ENCODE data around the gene ANTKMT.
"Not testable (repeated sequence)": the region's sequence is repeated elsewhere in the genome, so short reads cannot be mapped to it uniquely, and the experiment has no call there.

Gene ANTKMT

DNA sequence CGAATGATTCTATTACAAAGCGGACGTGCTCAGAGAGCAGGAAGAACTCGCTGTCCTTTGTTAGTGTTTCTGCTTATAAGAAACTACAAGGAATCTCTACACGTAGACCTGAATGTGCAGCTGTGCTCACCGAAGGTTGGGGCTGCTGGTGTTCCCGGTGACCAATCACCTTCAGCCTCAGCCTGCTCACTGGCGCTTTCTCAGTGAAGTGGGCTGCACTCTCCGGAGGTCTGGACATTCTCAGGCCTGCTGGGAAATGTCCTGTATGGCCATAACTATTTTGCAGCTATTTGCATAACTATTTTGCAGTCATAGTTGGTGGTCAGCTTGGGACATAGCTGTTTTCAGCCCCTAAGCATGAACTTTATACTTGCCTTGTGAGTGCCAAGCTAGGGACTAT is 29.5 kb downstream of the ANTKMT start:
- Histone ChIP-seq H3K4me3 (replicated peaks; ENCODE audit: insufficient read depth, low read length) (no peak overlapping the region), H3K27me3 (ENCODE audit: insufficient read depth, poor library complexity, severe bottlenecking) (no peaks in the 10 kb centered on the region), H3K27ac (replicated peaks) (no peak overlapping the region)
- TF ChIP-seq SPI1 (IDR thresholded peaks at IDR 0.05; ENCODE audit: borderline replicate concordance, low read depth), result no peak
- TF ChIP-seq, protein P1, sequence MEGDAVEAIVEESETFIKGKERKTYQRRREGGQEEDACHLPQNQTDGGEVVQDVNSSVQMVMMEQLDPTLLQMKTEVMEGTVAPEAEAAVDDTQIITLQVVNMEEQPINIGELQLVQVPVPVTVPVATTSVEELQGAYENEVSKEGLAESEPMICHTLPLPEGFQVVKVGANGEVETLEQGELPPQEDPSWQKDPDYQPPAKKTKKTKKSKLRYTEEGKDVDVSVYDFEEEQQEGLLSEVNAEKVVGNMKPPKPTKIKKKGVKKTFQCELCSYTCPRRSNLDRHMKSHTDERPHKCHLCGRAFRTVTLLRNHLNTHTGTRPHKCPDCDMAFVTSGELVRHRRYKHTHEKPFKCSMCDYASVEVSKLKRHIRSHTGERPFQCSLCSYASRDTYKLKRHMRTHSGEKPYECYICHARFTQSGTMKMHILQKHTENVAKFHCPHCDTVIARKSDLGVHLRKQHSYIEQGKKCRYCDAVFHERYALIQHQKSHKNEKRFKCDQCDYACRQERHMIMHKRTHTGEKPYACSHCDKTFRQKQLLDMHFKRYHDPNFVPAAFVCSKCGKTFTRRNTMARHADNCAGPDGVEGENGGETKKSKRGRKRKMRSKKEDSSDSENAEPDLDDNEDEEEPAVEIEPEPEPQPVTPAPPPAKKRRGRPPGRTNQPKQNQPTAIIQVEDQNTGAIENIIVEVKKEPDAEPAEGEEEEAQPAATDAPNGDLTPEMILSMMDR (IDR thresholded peaks at IDR 0.05; ENCODE audit: insufficient read depth, low read length), result no peak
- no peak for DNase-seq (ENCODE audit: low read depth in 1 of 2, low spot score in 1 of 2)

DNA sequence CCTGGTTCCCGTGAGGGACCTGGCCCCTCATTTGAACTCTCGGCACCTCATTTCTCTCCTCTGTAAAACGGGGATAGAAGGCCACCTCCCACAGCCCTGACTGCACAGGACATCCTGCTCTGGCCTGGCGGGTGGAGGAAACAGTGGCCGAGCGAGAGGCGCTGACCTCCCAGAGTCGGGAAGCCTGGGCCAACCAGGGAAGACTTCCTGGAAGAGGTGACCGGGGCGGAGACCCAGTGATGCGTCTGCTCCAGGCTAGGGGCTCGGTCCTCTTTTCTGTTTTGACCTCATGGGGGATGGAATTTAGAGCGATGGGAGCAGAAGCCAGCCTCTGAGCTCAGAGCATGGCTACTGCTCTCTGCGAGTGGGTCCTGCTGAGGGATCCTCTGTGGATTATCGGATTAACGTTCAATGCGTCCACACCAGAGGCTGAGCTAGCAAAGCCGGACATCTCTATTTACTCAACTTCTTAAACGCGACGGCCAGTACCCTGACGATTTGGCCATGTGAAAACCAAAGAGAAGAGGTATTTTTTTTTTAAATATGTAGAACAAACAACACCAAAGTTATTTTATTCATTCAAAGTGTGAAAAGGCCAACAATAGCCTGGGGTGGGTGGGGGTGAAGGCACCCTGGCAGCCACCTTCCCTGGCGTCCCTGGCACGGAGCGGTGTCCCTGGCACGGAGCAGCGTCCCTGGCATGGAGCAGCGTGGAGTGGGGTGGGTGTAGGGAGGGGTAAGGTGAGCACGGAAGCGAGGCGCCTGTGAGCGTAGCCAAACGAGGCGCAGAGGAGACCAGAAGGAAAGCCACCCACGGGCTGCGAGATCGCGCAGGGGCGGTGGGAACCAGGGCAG is 30.4 kb downstream of the ANTKMT start:
- Histone ChIP-seq H3K4me3 (replicated peaks; ENCODE audit: insufficient read depth, low read length) (no peak overlapping the region), H3K27ac (replicated peaks) (no peak overlapping the region), H3K27me3 (ENCODE audit: insufficient read depth, poor library complexity, severe bottlenecking) (no peaks in the 10 kb centered on the region)
- TF ChIP-seq, protein P2, sequence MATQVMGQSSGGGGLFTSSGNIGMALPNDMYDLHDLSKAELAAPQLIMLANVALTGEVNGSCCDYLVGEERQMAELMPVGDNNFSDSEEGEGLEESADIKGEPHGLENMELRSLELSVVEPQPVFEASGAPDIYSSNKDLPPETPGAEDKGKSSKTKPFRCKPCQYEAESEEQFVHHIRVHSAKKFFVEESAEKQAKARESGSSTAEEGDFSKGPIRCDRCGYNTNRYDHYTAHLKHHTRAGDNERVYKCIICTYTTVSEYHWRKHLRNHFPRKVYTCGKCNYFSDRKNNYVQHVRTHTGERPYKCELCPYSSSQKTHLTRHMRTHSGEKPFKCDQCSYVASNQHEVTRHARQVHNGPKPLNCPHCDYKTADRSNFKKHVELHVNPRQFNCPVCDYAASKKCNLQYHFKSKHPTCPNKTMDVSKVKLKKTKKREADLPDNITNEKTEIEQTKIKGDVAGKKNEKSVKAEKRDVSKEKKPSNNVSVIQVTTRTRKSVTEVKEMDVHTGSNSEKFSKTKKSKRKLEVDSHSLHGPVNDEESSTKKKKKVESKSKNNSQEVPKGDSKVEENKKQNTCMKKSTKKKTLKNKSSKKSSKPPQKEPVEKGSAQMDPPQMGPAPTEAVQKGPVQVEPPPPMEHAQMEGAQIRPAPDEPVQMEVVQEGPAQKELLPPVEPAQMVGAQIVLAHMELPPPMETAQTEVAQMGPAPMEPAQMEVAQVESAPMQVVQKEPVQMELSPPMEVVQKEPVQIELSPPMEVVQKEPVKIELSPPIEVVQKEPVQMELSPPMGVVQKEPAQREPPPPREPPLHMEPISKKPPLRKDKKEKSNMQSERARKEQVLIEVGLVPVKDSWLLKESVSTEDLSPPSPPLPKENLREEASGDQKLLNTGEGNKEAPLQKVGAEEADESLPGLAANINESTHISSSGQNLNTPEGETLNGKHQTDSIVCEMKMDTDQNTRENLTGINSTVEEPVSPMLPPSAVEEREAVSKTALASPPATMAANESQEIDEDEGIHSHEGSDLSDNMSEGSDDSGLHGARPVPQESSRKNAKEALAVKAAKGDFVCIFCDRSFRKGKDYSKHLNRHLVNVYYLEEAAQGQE (IDR thresholded peaks at IDR 0.05; ENCODE audit: insufficient replicate concordance, low read depth), result no peak
- DNase-seq (ENCODE audit: low read depth in 1 of 2, low spot score in 1 of 2), result no peak

DNA sequence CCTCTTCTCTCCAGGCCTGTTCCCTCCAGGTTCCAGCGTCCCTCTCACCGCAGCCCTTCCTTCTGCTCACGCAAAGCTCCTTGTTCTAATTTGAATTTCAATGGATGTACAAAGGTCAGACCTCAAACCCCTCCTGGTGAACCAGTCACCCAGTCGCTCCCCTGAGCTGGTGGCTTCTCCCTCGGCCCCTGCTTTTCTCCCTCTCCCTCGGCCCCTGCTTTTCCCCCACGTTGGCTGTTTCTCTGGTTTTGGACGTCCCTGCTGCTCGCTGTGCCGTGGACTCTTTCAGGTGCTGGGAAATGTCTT is 31.0 kb downstream of the ANTKMT start:
- H3K27me3 ChIP-seq (ENCODE audit: insufficient read depth, poor library complexity, severe bottlenecking), result no peaks in the 10 kb centered on the region
- DNase-seq (ENCODE audit: low read depth in 1 of 2, low spot score in 1 of 2), result no peak
- no peak overlapping the region for H3K27ac ChIP-seq (replicated peaks)
- no peak overlapping the region for H3K4me3 ChIP-seq (replicated peaks; ENCODE audit: insufficient read depth, low read length)
- no peak for TF ChIP-seq POLR2AphosphoS5 (IDR thresholded peaks at IDR 0.05; ENCODE audit: low read depth)
- TF ChIP-seq, protein P1 (IDR thresholded peaks at IDR 0.05; ENCODE audit: insufficient read depth, low read length), result no peak
- no peak for TF ChIP-seq SPI1 (IDR thresholded peaks at IDR 0.05; ENCODE audit: borderline replicate concordance, low read depth)
- TF ChIP-seq, protein P2 (IDR thresholded peaks at IDR 0.05; ENCODE audit: insufficient replicate concordance, low read depth), result no peak
- no peak for TF ChIP-seq GABPA (IDR thresholded peaks at IDR 0.05; ENCODE audit: low read depth)

DNA sequence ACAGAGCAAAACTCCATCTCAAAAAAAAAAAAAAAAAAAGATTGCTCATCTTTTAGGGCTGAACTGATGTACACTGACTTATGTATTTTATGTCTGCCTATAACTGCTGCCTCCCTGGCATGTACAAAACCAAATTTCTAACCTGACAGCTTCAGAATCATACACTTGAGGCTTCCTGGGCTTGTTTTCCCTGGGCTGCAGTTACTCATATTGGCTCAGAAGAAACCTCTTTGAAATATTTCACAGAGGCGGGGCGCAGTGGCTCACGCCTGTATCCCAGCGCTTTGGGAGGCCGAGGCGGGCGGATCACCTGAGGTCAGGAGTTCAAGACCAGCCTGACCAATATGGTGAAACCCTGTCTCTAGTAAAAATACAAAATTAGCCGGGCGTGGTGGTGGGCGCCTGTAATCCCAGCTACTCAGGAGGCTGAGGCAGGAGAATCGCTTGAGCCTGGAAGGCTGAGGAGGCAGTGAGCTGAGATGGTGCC is 33.2 kb downstream of the ANTKMT start:
- H3K27ac ChIP-seq (replicated peaks); H3K27me3 ChIP-seq (ENCODE audit: insufficient read depth, poor library complexity, severe bottlenecking); H3K4me3 ChIP-seq (replicated peaks; ENCODE audit: insufficient read depth, low read length); DNase-seq (ENCODE audit: low read depth in 1 of 2, low spot score in 1 of 2): not testable (repeated sequence)

DNA sequence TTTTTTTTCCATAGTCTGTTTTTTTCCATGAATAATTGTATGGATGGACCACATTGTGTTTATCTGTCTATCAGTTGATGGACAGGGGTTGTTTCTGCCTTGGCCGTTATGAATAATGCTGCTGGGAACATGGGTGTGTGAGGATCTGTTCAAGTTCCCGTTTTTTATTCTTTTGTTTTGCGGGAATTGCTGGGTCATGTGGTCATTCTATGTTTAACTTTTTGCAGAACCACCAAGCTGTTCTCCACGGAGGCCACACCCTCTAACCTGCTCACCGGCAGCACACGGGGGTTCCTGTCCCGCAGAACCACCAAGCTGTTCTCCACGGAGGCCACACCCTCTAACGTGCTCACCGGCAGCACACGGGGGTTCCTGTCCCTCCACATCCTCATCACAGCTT is 33.7 kb downstream of the ANTKMT start:
- no peaks in the 10 kb centered on the region for H3K27me3 ChIP-seq (ENCODE audit: insufficient read depth, poor library complexity, severe bottlenecking)
- TF ChIP-seq POLR2AphosphoS5 (IDR thresholded peaks at IDR 0.05; ENCODE audit: low read depth) (no peak), SPI1 (IDR thresholded peaks at IDR 0.05; ENCODE audit: borderline replicate concordance, low read depth) (peak; percentile 40; the same call in 1 of the 2 replicates)
- H3K27ac ChIP-seq (replicated peaks), result no peak overlapping the region
- H3K4me3 ChIP-seq (replicated peaks; ENCODE audit: insufficient read depth, low read length), result no peak overlapping the region
- peak in 1 of 2 experiments; percentile 71 for DNase-seq (ENCODE audit: low read depth in 1 of 2, low spot score in 1 of 2)

Data from HL-60 (cell line).